Hematopoietic multipotent progenitor cell (in vitro differentiated cells): ENCODE measurements around the gene PSMD13. TPM values are rescaled to one million over a fixed set of nuclear protein-coding genes. Genes with fewer than 3 reads are reported as not detected.
"Not testable (repeated sequence)": the region's sequence is repeated elsewhere in the genome, so short reads cannot be mapped to it uniquely, and the experiment has no call there.

Experiments used
- DNase-seq, 3 donors: peaks; one replicate each; pipeline ENCODE4 v3.0.0-alpha.2; 2011 to 2015; ENCODE audit warnings: low read depth in 2 of 3, low spot score in 2 of 3
- total RNA-seq: library from RNA; depleted of rRNA; stranded (reverse); fragments of >200 nt; gene quantifications from one replicate; pipeline ENCODE4 v1.2.3, GENCODE V29; 2012

PSMD13 gene
- total RNA-seq, 1 donor = 73.2 TPM

- no peak for DNase-seq
These were observed 48.5 kb downstream of the PSMD13 start for GRCh38 chr11:285021-285893.

- no peak for DNase-seq
These were observed 49.1 kb downstream of the PSMD13 start for GRCh38 chr11:285894-286220.

- DNase-seq = not testable (repeated sequence)
These were observed 50.4 kb downstream of the PSMD13 start for GRCh38 chr11:286977-287820.

GRCh38 chr11:287821-288477 is 51.2 kb downstream of the PSMD13 start:
- DNase-seq = no peak

- peak in 1 of 3 donors; percentile 17 for DNase-seq
These were observed 52.0 kb downstream of the PSMD13 start, which contains the start of gene PGGHG for GRCh38 chr11:288478-289397. Gene PGGHG, plus strand, starts transcription at chr11:289126. Its CDS starts 691 bp downstream, at chr11:289817.

GRCh38 chr11:289398-289711 is 52.6 kb downstream of the PSMD13 start:
- DNase-seq = peak in 1 of 3 donors; percentile 24

- DNase-seq = peak in 1 of 3 donors; percentile 24
These were observed 53.2 kb downstream of the PSMD13 start for GRCh38 chr11:289712-290620.

GRCh38 chr11:290621-291231 is 54.0 kb downstream of the PSMD13 start:
- DNase-seq = no peak

GRCh38 chr11:291281-292210 is 54.8 kb downstream of the PSMD13 start:
- no peak for DNase-seq

- DNase-seq = no peak
These were observed 55.7 kb downstream of the PSMD13 start for GRCh38 chr11:292211-293121.

GRCh38 chr11:293271-293851 is 56.6 kb downstream of the PSMD13 start:
- no peak for DNase-seq

- DNase-seq = no peak
These were observed 57.3 kb downstream of the PSMD13 start for GRCh38 chr11:293852-294661.

- no peak for DNase-seq
These were observed 58.0 kb downstream of the PSMD13 start for GRCh38 chr11:294780-295179.

GRCh38 chr11:295351-296170 is 58.8 kb downstream of the PSMD13 start:
- no peak for DNase-seq
